HG02973 (cell line): ENCODE data around the gene KCNMA1.
A peak's percentile ranks its signal among the peaks of the same experiment; 100 is the strongest.

Experiments used
- ATAC-seq: cut with Tn5 transposase; IDR thresholded peaks from one replicate; pipeline ENCODE4 v1.9.1; 2021; ENCODE audit warnings: moderate library complexity; ENCODE audit not compliant: unreplicated experiment

The KCNMA1 gene

GRCh38 chr10:76901701-76902100 lies 735.9 kb downstream of the KCNMA1 start:
- no peak for ATAC-seq

DNA sequence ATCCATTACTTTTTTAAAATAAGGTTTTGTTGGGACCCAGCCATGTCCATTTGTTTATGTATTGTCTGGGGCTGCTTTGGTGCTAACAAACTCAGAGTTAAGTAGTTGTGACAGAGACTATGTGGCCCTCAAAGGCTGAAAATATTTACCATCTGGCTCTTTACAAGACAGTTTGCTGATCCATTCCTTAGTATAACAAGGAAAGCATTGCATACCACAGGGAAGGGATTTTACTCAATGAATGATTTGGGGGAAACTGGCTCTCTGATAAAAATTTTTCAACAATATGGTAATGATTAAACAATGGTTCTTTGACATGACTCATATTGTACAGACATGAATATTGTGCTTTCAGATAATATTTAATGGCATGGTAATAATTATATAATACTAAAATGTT lies 738.1 kb downstream of the KCNMA1 start:
- no peak for ATAC-seq

- ATAC-seq: no peak
Measured at GRCh38 chr10:76892766-76893479, 744.7 kb downstream of the KCNMA1 start.

GRCh38 chr10:76887223-76888010 lies 750.2 kb downstream of the KCNMA1 start:
- no peak for ATAC-seq

- no peak for ATAC-seq
Measured at GRCh38 chr10:76885816-76886215, 751.8 kb downstream of the KCNMA1 start.

DNA sequence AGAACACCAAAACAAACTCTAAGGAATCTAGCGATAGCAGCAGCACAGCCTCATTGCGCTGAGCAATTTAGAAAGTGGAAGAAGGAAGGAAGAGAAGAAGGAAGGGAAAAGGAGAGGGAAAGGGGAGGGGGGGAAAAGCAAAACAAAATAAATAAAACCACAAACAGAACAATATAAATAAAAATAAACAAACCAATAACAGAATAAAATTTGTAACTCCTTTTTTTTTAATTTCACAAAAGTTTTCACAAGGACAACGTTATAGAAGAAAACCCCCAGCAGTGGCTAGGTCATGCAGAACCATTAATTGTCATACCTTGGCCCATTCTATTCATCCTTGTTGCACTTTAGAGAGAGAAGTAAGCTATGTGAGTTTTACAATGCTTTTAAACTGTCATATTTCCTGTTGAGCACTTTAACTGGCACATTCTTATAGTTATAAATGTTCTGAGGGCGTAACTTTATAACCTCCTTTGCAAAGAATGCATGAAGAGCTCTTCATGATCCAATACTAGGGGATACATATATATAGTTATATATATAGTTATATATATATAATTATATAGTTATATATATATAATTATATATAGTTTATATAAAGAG lies 752.8 kb downstream of the KCNMA1 start:
- ATAC-seq: no peak

GRCh38 chr10:76883596-76883995 lies 754.0 kb downstream of the KCNMA1 start:
- ATAC-seq: no peak

DNA sequence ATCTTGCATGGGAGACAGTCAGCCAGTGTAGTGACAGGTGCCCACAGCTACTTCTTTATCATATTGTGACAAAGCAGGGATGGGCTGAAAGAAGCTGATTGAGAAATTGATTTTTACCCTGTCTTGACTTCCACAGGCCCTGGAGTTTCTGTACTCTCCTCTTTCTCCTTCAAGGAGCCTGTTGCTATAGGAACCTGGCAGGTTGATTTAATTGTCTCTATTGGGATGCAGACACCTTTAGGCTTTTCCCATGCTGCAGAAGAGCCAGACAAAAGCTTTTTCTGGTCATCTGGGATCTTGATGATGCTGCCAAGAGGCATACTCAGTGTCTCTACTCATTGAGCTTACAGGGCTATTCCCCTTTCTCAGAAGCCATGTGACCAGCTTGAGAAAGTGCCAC lies 754.8 kb downstream of the KCNMA1 start:
- ATAC-seq: no peak

DNA sequence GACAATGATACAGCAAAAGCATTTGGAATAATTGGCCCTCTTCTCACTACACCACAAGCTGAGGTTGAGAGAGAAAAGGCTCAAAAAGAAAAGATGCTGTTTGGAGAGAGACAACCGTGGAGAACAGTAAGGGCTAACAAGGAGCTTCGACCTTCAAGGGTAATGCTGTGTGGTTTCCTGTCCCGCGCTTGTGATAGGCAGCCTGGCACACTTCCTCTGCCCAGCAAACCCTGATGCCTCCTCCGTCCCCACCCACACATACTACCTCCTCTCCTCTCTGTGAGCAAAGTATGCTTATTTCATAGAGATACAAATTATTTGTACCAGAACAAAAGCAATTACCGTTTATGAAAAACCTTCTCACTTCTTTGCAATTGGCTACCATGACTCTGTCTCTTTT lies 755.4 kb downstream of the KCNMA1 start:
- ATAC-seq: no peak

- peak; percentile 80 for ATAC-seq
Measured at GRCh38 chr10:76881477-76882220, 756.0 kb downstream of the KCNMA1 start.

DNA sequence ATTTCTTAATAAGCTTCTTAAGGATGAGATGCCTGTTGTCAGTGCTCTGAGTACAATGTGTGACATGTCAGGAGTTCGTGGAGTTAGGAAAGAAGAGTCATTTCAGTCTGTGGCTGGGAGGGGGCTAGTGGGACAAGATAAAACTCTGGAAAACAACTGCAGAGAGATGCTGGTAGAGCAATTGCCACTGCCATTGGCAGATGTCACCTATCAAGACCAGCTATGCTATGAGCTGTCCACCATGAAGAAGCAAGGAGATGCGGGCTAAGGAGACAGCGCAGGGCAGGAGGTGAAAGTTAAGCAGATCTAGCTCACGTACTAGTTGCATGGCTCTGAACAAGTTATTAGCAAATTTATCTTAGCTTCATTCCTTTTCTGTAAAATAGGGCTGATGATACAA lies 756.7 kb downstream of the KCNMA1 start:
- no peak for ATAC-seq

DNA sequence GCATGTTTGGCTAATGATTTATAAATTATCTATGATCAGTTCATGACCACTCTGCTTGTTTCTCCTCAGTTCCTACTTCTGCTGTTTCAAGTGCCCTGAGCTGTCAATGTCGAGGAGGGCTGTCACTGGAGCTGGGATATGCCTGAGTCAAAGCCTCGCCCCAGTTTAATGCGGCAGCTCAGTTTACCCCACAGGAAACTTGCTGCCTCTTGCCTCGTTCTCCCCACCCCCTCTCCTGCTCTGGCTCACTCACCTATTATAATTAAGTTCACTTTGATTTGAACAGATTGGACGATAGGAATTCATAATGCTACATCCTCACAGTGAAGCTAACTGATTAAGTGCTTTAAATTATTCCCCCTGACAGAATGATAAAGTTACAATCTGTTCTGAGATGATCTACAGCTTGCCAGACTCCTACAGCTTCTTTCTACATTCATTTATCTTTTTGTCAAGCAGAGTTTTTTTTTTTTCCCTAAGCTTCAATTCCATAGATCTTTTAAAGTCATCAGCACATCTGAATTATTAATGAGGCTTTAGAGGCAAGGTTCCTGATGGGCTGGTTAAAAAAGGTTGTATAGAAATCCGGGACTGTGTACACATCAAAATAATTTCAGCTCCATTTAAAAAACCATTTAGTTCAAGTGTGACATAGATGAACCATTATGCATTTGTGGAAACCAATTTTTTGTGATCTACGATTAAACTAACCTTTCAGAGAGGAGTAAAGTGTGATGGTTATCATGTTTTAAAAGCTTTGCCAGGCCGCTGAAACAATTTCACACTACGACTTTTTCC lies 758.3 kb downstream of the KCNMA1 start:
- ATAC-seq: no peak

DNA sequence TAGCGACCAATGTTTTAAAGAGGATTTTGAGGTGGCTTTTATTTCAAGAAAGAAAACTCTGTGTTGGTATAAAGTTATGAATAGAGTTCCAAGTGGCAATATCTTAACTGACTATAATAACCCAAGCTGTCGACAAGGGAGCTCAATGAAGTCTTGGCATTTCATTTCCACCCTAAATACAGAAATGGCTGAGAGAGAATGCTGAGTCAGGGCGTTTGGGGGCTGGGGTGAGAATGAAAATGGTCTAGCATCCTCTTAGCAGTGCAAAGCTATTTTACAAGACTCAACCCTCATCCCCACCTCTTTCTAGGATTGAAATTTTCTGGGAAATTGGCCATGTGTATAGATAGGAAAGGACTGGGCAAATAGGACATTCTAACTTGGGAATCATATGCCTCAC lies 759.1 kb downstream of the KCNMA1 start:
- no peak for ATAC-seq

GRCh38 chr10:76874896-76875295 lies 762.7 kb downstream of the KCNMA1 start:
- no peak for ATAC-seq

DNA sequence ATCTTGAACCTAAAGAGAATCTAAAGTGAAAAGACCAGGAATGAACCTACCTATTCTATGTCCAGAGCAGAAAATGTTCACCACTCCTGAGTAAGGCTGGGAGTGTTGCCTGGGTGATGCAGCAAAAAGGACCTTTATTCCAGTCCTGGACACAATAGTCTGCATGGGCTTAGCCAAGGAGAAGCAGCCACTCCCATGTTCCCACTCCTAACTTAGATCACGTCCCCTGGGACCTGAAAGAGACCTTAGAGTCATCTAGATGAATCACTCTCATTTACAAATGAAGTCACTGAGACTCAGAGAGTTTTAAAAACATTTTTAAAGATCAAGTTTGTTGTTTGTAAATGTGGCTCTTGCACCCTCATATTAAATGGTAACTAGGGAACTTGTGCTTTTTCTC lies 763.4 kb downstream of the KCNMA1 start:
- no peak for ATAC-seq

GRCh38 chr10:76871697-76872295 lies 765.8 kb downstream of the KCNMA1 start:
- no peak for ATAC-seq

DNA sequence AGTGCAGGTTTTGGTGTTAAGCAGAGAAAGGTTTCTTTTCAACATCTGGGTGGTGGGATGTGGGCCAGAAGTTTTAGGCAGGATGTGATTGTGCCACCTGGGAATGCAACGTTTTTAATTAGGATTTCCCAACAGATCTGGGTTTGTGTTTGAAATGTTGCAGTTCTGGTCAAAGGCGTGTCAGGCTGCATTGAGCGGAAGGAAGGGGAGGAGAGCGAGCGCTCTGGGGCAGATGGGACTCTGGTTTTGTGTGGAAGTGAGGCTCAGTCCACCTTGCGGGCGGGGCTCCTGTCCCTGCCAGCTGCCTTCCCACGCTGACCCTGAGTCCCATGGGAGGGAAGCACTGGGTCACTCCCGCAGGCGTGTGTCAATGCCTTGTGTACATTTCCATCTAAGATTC lies 767.7 kb downstream of the KCNMA1 start:
- ATAC-seq: no peak

- no peak for ATAC-seq
Measured at GRCh38 chr10:76868098-76868977, 769.3 kb downstream of the KCNMA1 start.
